K562 (cell line): ENCODE measurements around the gene TMEM143. TPM values are rescaled to one million over a fixed set of nuclear protein-coding genes. Genes with fewer than 3 reads are reported as not detected.

Experiments
- KDM1A ChIP-seq, 2 experiments: fragments of 450-650 bp; IDR thresholded peaks; 2 replicates each; pipeline ENCODE4 v1.6.1; 2016; ENCODE audit warnings: mild to moderate bottlenecking in 2 of 2
- RFX5 ChIP-seq: IDR thresholded peaks from 2 replicates; pipeline ENCODE4 v1.6.1; 2011; ENCODE audit warnings: low read depth, mild to moderate bottlenecking, improper control_type of control experiment, low read length
- TGIF2 ChIP-seq: sonication (generic); formaldehyde crosslinking; IDR thresholded peaks from 2 replicates; pipeline ENCODE4 v1.8.1; 2022; ENCODE audit warnings: mild to moderate bottlenecking, missing genetic modification reagents, moderate library complexity
- polyA plus RNA-seq, 8 experiments: library from polyadenylated mRNA; depleted of rRNA in 4 of 8; stranded (reverse) in 5 of 8; unstranded in 3 of 8; fragments of >200 nt; fragmentation: Nextera tagmentation in 2 of 8; fragmentation: Illumina TruSeq in 1 of 8; extraction: Ambion mirVana in 2 of 8; extraction: Trizol in 1 of 8; gene quantifications; 2 replicates each; pipeline versions ENCODE4 v1.2.1 to v1.2.3, GENCODE V29; 2011 to 2014; ENCODE audit warnings: inconsistent platforms in 1 of 8, missing spikeins in 1 of 8
- total RNA-seq, 7 experiments: library from RNA; depleted of rRNA in 6 of 7; stranded (reverse); fragments of >200 nt in 6 of 7; fragmentation: Illumina TruSeq in 2 of 7; extraction: Trizol in 2 of 7; gene quantifications; 2 replicates each; pipeline versions ENCODE4 v1.2.1 to v1.2.3, GENCODE V29; 2011 to 2021; ENCODE audit warnings: low replicate concordance in 1 of 7
- TF ChIP-seq, protein P1 (sequence below), 3 experiments: IDR thresholded peaks in 2 of 3; conservative IDR thresholded peaks in 1 of 3; 2 replicates each; pipeline ENCODE4 v1.5.1; 2011 to 2012; ENCODE audit warnings: low read length in 3 of 3, mild to moderate bottlenecking in 3 of 3, control low read depth in 2 of 3, improper control_type of control experiment in 1 of 3, inconsistent platforms in 1 of 3, low read depth in 1 of 3, mixed read lengths in 1 of 3, moderate library complexity in 1 of 3; ENCODE audit not compliant: insufficient read depth in 2 of 3
- TF ChIP-seq, protein P2 (sequence below), 3 experiments: fragments of 200-800 bp in 1 of 3; sonication (Bioruptor generic) in 1 of 3; sonication (generic) in 1 of 3; formaldehyde crosslinking in 1 of 3; IDR thresholded peaks; 2 replicates each; pipeline versions ENCODE4 v1.6.1 to v1.8.0; 2016 to 2022; ENCODE audit warnings: mild to moderate bottlenecking in 2 of 3, missing compliant biosample characterization in 2 of 3, missing genetic modification characterization in 2 of 3, missing genetic modification reagents in 1 of 3

Gene TMEM143
- total and polyA plus RNA-seq, 9 of the 15 experiments (the other 6 are each of a cell fraction or from before 2014, with no cell fraction given): 0.66 to 8.8 (median 4.3) TPM

DNA sequence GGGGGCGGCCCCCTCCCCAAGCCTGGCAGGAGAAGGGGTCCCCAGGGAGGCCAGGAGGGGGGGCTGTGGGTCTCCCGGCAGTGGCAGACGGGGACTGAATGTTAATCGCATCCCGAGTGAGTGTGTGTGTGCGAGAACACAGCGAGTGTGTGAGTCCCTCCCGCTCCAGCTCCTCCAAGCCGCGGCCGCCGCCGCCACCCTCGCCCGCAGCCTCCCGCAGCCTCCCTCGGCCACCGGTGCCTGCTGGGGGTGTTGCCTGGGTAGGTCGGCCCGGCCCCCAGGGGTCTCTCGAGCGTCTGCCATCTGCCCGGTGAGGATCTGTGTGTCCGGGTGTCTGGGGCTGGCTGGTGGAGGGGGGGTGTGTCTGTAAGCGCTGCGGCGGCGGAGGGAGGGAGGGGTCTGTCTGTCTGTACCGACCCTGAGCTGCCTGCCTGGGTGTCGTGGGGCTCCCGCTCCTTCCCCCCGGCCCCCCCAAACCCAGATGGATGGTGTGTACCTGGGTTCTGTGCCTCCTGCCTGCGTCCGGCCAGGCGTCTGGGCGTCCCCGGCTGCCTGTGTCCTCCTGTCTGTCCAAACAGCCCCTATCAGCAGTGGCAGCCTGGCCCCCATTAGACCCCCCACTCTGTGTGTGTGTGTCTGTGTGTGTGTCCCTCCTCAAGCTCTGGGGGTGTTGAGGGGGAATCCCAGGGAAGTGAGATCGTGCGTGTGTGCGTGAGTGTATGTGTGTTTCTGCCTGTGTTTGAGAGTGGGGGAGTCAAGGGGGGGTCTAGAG lies 30.0 kb upstream of the TMEM143 start, which contains the start of gene GRIN2D (continued):
- TF ChIP-seq, protein P1, sequence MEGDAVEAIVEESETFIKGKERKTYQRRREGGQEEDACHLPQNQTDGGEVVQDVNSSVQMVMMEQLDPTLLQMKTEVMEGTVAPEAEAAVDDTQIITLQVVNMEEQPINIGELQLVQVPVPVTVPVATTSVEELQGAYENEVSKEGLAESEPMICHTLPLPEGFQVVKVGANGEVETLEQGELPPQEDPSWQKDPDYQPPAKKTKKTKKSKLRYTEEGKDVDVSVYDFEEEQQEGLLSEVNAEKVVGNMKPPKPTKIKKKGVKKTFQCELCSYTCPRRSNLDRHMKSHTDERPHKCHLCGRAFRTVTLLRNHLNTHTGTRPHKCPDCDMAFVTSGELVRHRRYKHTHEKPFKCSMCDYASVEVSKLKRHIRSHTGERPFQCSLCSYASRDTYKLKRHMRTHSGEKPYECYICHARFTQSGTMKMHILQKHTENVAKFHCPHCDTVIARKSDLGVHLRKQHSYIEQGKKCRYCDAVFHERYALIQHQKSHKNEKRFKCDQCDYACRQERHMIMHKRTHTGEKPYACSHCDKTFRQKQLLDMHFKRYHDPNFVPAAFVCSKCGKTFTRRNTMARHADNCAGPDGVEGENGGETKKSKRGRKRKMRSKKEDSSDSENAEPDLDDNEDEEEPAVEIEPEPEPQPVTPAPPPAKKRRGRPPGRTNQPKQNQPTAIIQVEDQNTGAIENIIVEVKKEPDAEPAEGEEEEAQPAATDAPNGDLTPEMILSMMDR (IDR thresholded peaks at IDR 0.05 in 2 of 3, conservative IDR thresholded peaks at IDR 0.05 in 1 of 3; ENCODE audit: insufficient read depth in 2 of 3, low read depth in 1 of 3, low read length in 3 of 3): peak in 2 of 3 experiments; percentile 10 to 28; a peak in 2 of 6 replicates
- TF ChIP-seq RFX5 (no peak), TGIF2 (CRISPR knock-in tag) (no peak), KDM1A (IDR thresholded peaks at IDR 0.05) (no peak)
- TF ChIP-seq, protein P2, sequence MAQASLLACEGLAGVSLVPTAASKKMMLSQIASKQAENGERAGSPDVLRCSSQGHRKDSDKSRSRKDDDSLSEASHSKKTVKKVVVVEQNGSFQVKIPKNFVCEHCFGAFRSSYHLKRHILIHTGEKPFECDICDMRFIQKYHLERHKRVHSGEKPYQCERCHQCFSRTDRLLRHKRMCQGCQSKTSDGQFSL (CRISPR knock-in tag; IDR thresholded peaks at IDR 0.05): peak; percentile 82
- TF ChIP-seq, protein P2 (tag; IDR thresholded peaks at IDR 0.05): no peak
